Stomach (tissue), 9 donors: ENCODE data around the gene SSTR1. TPM values are rescaled to one million over a fixed set of nuclear protein-coding genes. Genes with fewer than 3 reads are reported as not detected.

ENCODE experiments used
- DNase-seq, 2 donors: peaks; one replicate each; pipeline versions ENCODE4 v3.0.0 to v3.0.0-alpha.2; 2013 to 2019
- H3K27ac ChIP-seq, 5 donors: fragments of 200-600 bp in 4 of 5; sonication (generic) in 4 of 5; one replicate each; pipeline ENCODE4 v1.5.1; 2013 to 2019; ENCODE audit warnings: mild to moderate bottlenecking in 1 of 5, moderate library complexity in 1 of 5
- H3K27me3 ChIP-seq, 3 donors: fragments of 200-600 bp; sonication (generic); one replicate each; pipeline ENCODE4 v1.5.1; 2017 to 2019; ENCODE audit warnings: mixed run types in 1 of 3
- H3K36me3 ChIP-seq, 4 donors: fragments of 200-600 bp; sonication (generic); 1 replicate in 3 of 4; 2 replicates in 1 of 4; pipeline ENCODE4 v1.5.1; 2016 to 2019
- H3K4me1 ChIP-seq, 4 donors: fragments of 200-600 bp; sonication (generic); one replicate each; pipeline ENCODE4 v1.5.1; 2016 to 2019
- H3K4me3 ChIP-seq, 4 donors: fragments of 200-600 bp; sonication (generic) in 3 of 4; one replicate each; pipeline ENCODE4 v1.5.1; 2016 to 2019; ENCODE audit warnings: mild to moderate bottlenecking in 1 of 4
- H3K9me3 ChIP-seq, 4 donors: fragments of 200-600 bp; sonication (generic); one replicate each; pipeline ENCODE4 v1.5.1; 2016 to 2019
- CTCF ChIP-seq, 7 experiments: fragments of 450-650 bp in 4 of 7; fragments of 200-600 bp in 3 of 7; sonication (generic) in 3 of 7; IDR thresholded peaks; one replicate each; pipeline ENCODE4 v1.5.1; 2016 to 2019; ENCODE audit warnings: antibody characterized with exemption in 7 of 7, control low read depth in 2 of 7, mild to moderate bottlenecking in 1 of 7
- EP300 ChIP-seq: sonication (generic); formaldehyde crosslinking; IDR thresholded peaks from one replicate; pipeline ENCODE4 v1.6.1; 2017; ENCODE audit warnings: antibody characterized with exemption
- POLR2A ChIP-seq, 4 donors: fragments of 450-650 bp; IDR thresholded peaks; one replicate each; pipeline ENCODE4 v1.6.1; 2016; ENCODE audit warnings: antibody characterized with exemption in 4 of 4, control low read depth in 2 of 4, mild to moderate bottlenecking in 1 of 4, moderate library complexity in 1 of 4
- POLR2AphosphoS5 ChIP-seq, 3 donors: sonication (generic); formaldehyde crosslinking; IDR thresholded peaks; one replicate each; pipeline ENCODE4 v1.6.1; 2016; ENCODE audit warnings: antibody characterized with exemption in 3 of 3
- WGBS, 5 donors: extraction: QIAGEN DNeasy Blood & Tissue Kit in 3 of 5; methylation state at CpG; one replicate each; pipeline versions ENCODE4 v1.1.5 to v1.1.7; 2013 to 2018; 5-methylcytosine and 5-hydroxymethylcytosine counted together
- intact Hi-C: fragments of 100-400 bp; cut with DNase I; formaldehyde crosslinking; loops from one replicate; pipeline ENCODE4 v1.15.1; 2023; ENCODE audit warnings: low total_unique reads
- polyA plus RNA-seq, 3 donors: library from polyadenylated mRNA; stranded (reverse); fragments of 200-250 nt; gene quantifications; one replicate each; pipeline ENCODE4 v1.2.3, GENCODE V29; 2013
- total RNA-seq, 5 donors: library from RNA; depleted of rRNA; stranded (reverse); fragments of >200 nt; gene quantifications; one replicate each; pipeline versions ENCODE4 v1.1.0 to v1.2.3, GENCODE V29; 2014 to 2016
- donor health status: healthy with polysubstance abuse.
- donor health status: Bipolar disorder and iron deficiency.
- donor health status: healthy.

Gene SSTR1
- total and polyA plus RNA-seq, 8 donors: 1.1 to 26.1 (median 12.7) TPM

DNA sequence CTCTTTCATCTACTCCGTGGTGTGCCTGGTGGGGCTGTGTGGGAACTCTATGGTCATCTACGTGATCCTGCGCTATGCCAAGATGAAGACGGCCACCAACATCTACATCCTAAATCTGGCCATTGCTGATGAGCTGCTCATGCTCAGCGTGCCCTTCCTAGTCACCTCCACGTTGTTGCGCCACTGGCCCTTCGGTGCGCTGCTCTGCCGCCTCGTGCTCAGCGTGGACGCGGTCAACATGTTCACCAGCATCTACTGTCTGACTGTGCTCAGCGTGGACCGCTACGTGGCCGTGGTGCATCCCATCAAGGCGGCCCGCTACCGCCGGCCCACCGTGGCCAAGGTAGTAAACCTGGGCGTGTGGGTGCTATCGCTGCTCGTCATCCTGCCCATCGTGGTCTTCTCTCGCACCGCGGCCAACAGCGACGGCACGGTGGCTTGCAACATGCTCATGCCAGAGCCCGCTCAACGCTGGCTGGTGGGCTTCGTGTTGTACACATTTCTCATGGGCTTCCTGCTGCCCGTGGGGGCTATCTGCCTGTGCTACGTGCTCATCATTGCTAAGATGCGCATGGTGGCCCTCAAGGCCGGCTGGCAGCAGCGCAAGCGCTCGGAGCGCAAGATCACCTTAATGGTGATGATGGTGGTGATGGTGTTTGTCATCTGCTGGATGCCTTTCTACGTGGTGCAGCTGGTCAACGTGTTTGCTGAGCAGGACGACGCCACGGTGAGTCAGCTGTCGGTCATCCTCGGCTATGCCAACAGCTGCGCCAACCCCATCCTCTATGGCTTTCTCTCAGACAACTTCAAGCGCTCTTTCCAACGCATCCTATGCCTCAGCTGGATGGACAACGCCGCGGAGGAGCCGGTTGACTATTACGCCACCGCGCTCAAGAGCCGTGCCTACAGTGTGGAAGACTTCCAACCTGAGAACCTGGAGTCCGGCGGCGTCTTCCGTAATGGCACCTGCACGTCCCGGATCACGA lies 2.2 kb downstream of the SSTR1 start:
- 11 to 22% (median 13%) methylated on average over 32 to 69 of the region's 69 CpGs for WGBS, 5 donors
- Histone ChIP-seq H3K4me1 (peaks cover 7 to 52% (median 41%) of the 10 kb centered on the region in 4 donors), H3K36me3 (no peaks in the 10 kb centered on the region), H3K4me3 (peak overlapping the region; percentile 47 to 67 (median 55)), H3K27me3 (peaks cover 0 to 55% (median 14%) of the 10 kb centered on the region in 3 donors), H3K27ac (peak overlapping the region; percentile 83 to 90 (median 86)), H3K9me3 (peaks cover 0 to 5% (median 1%) of the 10 kb centered on the region in 4 donors)
- intact Hi-C loops: no loop called here
- DNase-seq: peak; percentile 45 to 49
- TF ChIP-seq EP300 (no peak), POLR2AphosphoS5 (IDR thresholded peaks at IDR 0.05) (peak in 1 of 3 donors; percentile 44)

DNA sequence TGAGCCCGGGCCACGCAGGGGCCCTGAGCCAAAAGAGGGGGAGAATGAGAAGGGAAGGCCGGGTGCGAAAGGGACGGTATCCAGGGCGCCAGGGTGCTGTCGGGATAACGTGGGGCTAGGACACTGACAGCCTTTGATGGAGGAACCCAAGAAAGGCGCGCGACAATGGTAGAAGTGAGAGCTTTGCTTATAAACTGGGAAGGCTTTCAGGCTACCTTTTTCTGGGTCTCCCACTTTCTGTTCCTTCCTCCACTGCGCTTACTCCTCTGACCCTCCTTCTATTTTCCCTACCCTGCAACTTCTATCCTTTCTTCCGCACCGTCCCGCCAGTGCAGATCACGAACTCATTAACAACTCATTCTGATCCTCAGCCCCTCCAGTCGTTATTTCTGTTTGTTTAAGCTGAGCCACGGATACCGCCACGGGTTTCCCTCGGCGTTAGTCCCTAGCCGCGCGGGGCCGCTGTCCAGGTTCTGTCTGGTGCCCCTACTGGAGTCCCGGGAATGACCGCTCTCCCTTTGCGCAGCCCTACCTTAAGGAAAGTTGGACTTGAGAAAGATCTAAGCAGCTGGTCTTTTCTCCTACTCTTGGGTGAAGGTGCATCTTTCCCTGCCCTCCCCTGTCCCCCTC lies 3.0 kb downstream of the SSTR1 start:
- intact Hi-C loops: no loop called here
- H3K9me3 ChIP-seq: peaks cover 0 to 5% (median 1%) of the 10 kb centered on the region in 4 donors
- peak overlapping the region; percentile 29 to 89 (median 60) for H3K27ac ChIP-seq
- peak overlapping the region; percentile 47 to 67 (median 55) for H3K4me3 ChIP-seq
- H3K36me3 ChIP-seq: no peaks in the 10 kb centered on the region
- WGBS, 5 donors: 0 to 8% (median 5%) methylated on average over 29 of the region's 29 CpGs
- H3K4me1 ChIP-seq: peaks cover 7 to 52% (median 41%) of the 10 kb centered on the region in 4 donors
- peaks cover 0 to 55% (median 14%) of the 10 kb centered on the region in 3 donors for H3K27me3 ChIP-seq
- DNase-seq: peak; percentile 68 to 73
- TF ChIP-seq CTCF (IDR thresholded peaks at IDR 0.05) (peak in 2 of 7 experiments; percentile 10 to 16), EP300 (no peak)

DNA sequence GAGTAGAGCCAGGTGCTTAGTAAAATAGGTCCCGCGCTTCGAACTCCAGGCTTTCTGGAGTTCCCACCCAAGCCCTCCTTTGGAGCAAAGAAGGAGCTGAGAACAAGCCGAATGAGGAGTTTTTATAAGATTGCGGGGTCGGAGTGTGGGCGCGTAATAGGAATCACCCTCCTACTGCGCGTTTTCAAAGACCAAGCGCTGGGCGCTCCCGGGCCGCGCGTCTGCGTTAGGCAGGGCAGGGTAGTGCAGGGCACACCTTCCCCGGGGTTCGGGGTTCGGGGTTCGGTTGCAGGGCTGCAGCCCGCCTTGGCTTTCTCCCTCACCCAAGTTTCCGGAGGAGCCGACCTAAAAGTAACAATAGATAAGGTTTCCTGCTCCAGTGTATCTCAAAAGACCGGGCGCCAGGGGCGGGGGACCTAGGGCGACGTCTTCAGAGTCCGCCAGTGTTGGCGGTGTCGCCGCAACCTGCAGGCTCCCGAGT lies 3.6 kb downstream of the SSTR1 start:
- H3K4me1 ChIP-seq: peaks cover 7 to 52% (median 41%) of the 10 kb centered on the region in 4 donors
- DNase-seq: peak in 1 of 2 donors; percentile 35
- intact Hi-C loops: no loop called here
- H3K27ac ChIP-seq: peak overlapping the region; percentile 21 to 89 (median 32)
- H3K9me3 ChIP-seq: peaks cover 0 to under 1% (median 0%) of the 10 kb centered on the region in 4 donors
- peaks cover 0 to 55% (median 14%) of the 10 kb centered on the region in 3 donors for H3K27me3 ChIP-seq
- no peaks in the 10 kb centered on the region for H3K36me3 ChIP-seq
- TF ChIP-seq CTCF (IDR thresholded peaks at IDR 0.05) (no peak), EP300 (no peak), POLR2A (IDR thresholded peaks at IDR 0.05) (no peak), POLR2AphosphoS5 (IDR thresholded peaks at IDR 0.05) (no peak)
- peak overlapping the region; percentile 47 to 67 (median 55) for H3K4me3 ChIP-seq
- WGBS, 5 donors: 7 to 17% (median 11%) methylated on average over 34 of the region's 34 CpGs

GRCh38 chr14:38212111-38212510 lies 4.4 kb downstream of the SSTR1 start:
- intact Hi-C loops: no loop called here
- Histone ChIP-seq H3K27ac (no peak overlapping the region), H3K4me1 (peaks cover 7 to 51% (median 41%) of the 10 kb centered on the region in 4 donors), H3K9me3 (no peaks in the 10 kb centered on the region), H3K4me3 (peak overlapping the region in 2 of 4 donors; percentile 53 to 57), H3K27me3 (peaks cover 0 to 52% (median 14%) of the 10 kb centered on the region in 3 donors), H3K36me3 (no peaks in the 10 kb centered on the region)
- no peak for DNase-seq
- TF ChIP-seq POLR2A (IDR thresholded peaks at IDR 0.05) (no peak), CTCF (IDR thresholded peaks at IDR 0.05) (no peak), EP300 (no peak), POLR2AphosphoS5 (IDR thresholded peaks at IDR 0.05) (no peak)
